Stimulated activated CD4-positive, alpha-beta T cell treated with anti-CD3 and anti-CD28 coated beads, Interleukin-1b, Interleukin-23, amount 100 ng/mL, for 48 hours (primary cell): Measurements from ENCODE around the gene KIF25.

Experiments
- DNase-seq: peaks from one replicate; pipeline ENCODE4 v3.0.0-alpha.2; 2020

KIF25 gene

GRCh38 chr6:168053086-168053956 is 55.9 kb downstream of the KIF25 start:
- DNase-seq = no peak

- no peak for DNase-seq
Measured at GRCh38 chr6:168053957-168054471, 56.5 kb downstream of the KIF25 start.

- no peak for DNase-seq
Measured at GRCh38 chr6:168054765-168055560, 57.5 kb downstream of the KIF25 start.

GRCh38 chr6:168055696-168056489 is 58.4 kb downstream of the KIF25 start:
- no peak for DNase-seq

GRCh38 chr6:168056892-168057527 is 59.5 kb downstream of the KIF25 start:
- DNase-seq = no peak

GRCh38 chr6:168057836-168058235 is 60.4 kb downstream of the KIF25 start:
- no peak for DNase-seq

GRCh38 chr6:168058691-168059551 is 61.5 kb downstream of the KIF25 start:
- no peak for DNase-seq

GRCh38 chr6:168060521-168060931 is 63.1 kb downstream of the KIF25 start:
- no peak for DNase-seq

- DNase-seq = no peak
Measured at GRCh38 chr6:168061269-168062210, 64.1 kb downstream of the KIF25 start.

- DNase-seq = no peak
Measured at GRCh38 chr6:168062346-168063289, 65.1 kb downstream of the KIF25 start.

GRCh38 chr6:168063431-168063830 is 66.0 kb downstream of the KIF25 start:
- DNase-seq = no peak

- no peak for DNase-seq
Measured at GRCh38 chr6:168064226-168064807, 66.8 kb downstream of the KIF25 start.

GRCh38 chr6:168067081-168067759 is 69.7 kb downstream of the KIF25 start:
- DNase-seq = no peak

GRCh38 chr6:168070804-168071203 is 73.3 kb downstream of the KIF25 start:
- DNase-seq = no peak

GRCh38 chr6:168071620-168072019 is 74.1 kb downstream of the KIF25 start:
- DNase-seq = no peak

GRCh38 chr6:168072261-168072660 is 74.8 kb downstream of the KIF25 start:
- DNase-seq = no peak

GRCh38 chr6:168072730-168073129 is 75.3 kb downstream of the KIF25 start:
- DNase-seq = no peak
